OCI-LY3 (cell line): ENCODE data around the gene ATP2C1.

Experiments used
- CTCF ChIP-seq: fragments of 200-600, 300-600 bp; sonication (generic); IDR thresholded peaks from 2 replicates; pipeline ENCODE4 v1.5.1; 2014; ENCODE audit warnings: antibody characterized with exemption, low read length, low read depth
- EZH2phosphoT487 ChIP-seq: fragments of 200-600 bp; shearing (Covaris generic); IDR thresholded peaks from 2 replicates; pipeline ENCODE4 v1.6.1; 2018; ENCODE audit warnings: antibody characterized with exemption, mixed run types, low read depth

- TF ChIP-seq CTCF (no peak), EZH2phosphoT487 (no peak)
These were observed 154.1 kb downstream of the ATP2C1 start for GRCh38 chr3:131048030-131048429.
